ENCODE results near the gene VRK2.

VRK2 gene

DNA sequence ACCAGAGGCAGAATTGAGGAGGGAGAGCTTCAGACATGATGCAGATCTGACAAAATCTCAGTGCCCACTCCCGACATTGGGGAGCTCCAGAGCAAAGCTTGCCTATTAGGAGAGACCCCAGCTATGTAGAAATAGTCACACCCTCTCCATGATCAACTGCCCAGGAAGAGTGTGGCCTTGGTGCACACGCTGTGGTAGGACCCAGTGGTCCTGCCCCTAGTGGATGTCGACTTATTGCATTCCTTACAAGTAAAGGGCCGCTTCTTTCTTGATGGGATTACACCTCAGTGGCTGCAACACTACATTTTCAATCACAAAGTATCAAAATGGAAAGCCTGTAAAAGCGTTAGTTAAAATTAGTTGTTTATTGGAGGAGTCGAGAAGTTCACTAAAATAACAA lies 64.2 kb downstream of the VRK2 start:
- TF ChIP-seq GATA2 (IDR thresholded peaks at IDR 0.05; ENCODE audit: low read depth, low read length), result no peak
- TF ChIP-seq GATA3 (IDR thresholded peaks at IDR 0.05; ENCODE audit: low read depth, low read length), result no peak

DNA sequence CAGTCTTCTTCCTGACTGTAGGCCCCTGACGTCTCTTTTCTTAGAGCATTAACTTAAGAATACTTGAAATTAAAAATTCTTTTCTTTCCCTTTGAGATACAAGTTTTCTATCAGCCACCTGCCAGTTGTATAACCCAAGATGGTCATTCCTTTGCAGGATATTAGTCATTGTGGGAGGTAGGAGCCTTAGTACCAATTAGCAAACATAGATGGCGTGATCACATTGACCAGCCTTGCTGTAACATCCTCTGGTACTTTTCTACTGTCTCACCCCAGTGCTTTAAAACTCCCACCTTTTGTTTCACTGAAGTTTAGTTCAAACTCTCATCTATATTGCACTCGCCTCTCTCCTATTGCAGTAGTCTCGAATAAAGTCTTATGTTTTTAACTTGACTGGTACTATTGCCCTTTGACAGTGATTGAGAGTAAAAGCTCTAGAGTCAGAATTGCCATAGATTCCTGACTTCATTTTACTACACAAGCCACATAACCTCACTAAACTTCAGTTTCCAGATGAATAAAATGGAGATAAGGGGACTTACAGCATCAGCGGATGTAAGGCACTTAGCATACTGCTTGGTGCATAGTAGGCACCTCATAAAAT lies 74.1 kb downstream of the VRK2 start:
- TF ChIP-seq GATA3 (IDR thresholded peaks at IDR 0.05; ENCODE audit: low read depth, low read length) (no peak), GATA2 (IDR thresholded peaks at IDR 0.05; ENCODE audit: low read depth, low read length) (no peak)

DNA sequence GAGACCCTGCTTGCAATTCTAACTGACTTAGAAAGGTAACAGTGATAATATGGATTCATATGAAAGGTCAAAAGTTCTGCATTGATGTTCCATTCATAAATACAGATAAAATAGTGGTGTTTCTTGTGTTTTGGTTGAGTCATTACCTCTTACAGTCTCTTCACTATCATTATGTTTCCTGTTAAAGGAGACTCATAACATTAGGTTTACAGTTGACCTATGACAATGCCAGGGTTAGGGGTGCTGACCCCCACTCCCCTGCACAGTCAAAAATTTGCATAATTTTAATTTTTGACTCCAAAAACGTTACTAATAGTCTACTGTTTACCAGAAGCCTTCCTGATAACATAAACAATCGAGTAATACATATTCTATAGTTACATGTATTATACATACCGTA lies 75.4 kb downstream of the VRK2 start:
- TF ChIP-seq GATA3 (IDR thresholded peaks at IDR 0.05; ENCODE audit: low read depth, low read length) (no peak), GATA2 (IDR thresholded peaks at IDR 0.05; ENCODE audit: low read depth, low read length) (no peak)

DNA sequence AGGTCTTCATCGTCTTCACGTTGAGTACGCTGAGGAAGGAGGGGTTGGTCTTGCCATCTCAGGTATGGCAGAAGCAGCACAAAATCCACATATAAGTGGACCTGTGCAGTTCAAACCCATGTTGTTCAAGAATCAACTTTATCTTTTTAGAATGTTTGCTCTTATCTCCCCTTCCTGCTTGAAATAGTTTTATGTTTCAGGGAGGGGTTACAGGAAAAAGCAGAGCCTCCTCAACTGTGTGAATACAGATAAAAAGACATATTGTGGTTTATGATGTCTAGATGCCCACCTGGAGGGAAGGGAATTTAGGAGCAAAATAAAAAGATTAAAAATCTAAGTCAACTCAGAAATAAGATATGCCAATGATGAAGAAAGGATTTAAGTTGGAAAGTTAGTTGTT lies 75.9 kb downstream of the VRK2 start:
- no peak for TF ChIP-seq GATA3 (IDR thresholded peaks at IDR 0.05; ENCODE audit: low read depth, low read length)
- TF ChIP-seq GATA2 (IDR thresholded peaks at IDR 0.05; ENCODE audit: low read depth, low read length), result no peak

DNA sequence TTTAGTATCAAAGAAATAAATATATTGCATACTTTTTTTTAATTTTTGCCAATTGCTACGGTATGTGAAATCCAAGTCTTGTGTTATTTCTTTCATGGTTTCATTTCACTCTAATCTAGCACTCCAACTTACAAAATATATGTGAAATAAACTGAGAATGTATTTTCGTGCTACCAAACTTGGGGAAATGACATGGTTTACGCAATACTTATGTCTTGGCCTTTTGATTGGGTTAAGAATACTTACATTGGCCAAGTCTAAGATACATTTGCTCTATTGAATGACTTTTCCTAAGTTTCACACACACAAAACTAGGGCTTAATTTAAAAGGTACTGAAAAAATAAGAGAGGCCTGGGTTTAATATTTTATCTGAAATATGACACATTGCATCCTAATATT lies 80.5 kb downstream of the VRK2 start:
- TF ChIP-seq GATA2 (IDR thresholded peaks at IDR 0.05; ENCODE audit: low read depth, low read length), result no peak
- no peak for TF ChIP-seq GATA3 (IDR thresholded peaks at IDR 0.05; ENCODE audit: low read depth, low read length)

DNA sequence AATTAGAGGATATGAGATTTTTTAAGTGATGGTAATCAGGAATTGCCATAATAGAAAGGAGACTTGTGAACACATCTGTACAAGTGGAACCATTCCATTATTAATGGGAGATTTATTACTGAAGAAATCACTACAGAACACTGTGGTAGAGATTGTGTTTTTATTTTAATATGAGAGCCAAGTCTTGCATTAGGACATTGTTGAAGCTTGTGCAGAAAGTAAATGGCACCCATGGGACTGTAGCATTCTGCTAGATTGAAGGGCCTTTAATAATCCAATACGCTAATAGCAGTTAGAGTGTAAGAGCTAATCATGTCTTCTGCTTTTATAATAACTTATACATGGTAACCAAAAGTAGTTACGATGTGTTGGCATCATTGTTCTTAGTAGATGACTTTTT lies 83.6 kb downstream of the VRK2 start:
- TF ChIP-seq GATA3 (IDR thresholded peaks at IDR 0.05; ENCODE audit: low read depth, low read length), result no peak

DNA sequence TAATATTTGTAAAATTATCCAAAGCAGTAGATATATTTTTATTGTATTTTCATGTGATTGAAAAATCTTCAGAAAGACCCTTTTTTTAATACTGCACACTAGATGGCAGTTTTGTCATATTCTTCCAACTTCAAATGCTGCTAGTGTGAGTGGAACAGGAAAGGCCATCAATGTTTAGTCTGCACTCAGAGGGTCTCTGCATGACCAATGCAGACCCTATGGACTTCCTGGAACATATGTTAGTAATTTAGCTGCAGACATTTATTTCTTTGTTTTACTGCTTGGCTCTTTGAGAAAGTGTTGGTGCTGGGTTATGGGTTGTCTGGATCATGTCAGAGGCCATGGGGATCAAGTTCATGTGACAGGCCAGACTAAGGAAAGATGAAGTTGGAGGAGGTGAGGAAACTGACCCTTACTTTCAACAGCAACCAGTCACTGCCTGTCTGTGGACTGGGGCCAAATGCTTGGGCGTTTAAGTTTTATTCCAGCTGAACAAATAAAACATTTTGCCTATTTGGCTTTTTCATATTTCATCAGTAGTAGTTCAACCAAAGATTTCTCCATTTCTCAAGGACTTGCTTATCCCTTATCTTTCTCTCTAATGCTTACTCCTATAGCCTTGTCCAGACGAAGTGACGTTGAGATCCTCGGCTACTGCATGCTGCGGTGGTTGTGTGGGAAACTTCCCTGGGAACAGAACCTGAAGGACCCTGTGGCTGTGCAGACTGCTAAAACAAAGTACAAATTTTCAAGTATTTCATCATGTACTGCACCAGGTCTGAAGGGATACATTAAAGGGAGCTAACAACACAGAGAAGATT lies 84.8 kb downstream of the VRK2 start:
- no peak for TF ChIP-seq GATA3 (IDR thresholded peaks at IDR 0.05; ENCODE audit: low read depth, low read length)
- TF ChIP-seq GATA2 (IDR thresholded peaks at IDR 0.05; ENCODE audit: low read depth, low read length), result no peak

DNA sequence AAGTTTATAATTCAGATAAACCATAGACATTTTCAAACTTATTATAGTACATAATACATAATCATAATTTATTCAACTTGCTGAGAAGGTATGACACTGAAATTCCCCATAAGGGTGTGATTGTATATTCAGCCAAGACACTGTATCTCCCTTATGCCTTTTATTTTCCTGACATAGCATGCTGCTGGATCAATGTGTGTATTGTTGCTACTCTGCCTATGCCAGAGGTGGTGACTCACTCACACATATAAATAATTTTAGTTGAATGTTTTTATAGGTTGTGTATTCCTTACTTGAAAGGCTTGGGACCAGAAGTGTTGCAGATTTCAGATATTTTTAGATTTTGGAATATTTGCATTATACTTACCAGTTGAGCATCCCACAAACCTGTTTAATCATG lies 86.8 kb downstream of the VRK2 start:
- TF ChIP-seq GATA2 (IDR thresholded peaks at IDR 0.05; ENCODE audit: low read depth, low read length) (no peak), GATA3 (IDR thresholded peaks at IDR 0.05; ENCODE audit: low read depth, low read length) (no peak)

DNA sequence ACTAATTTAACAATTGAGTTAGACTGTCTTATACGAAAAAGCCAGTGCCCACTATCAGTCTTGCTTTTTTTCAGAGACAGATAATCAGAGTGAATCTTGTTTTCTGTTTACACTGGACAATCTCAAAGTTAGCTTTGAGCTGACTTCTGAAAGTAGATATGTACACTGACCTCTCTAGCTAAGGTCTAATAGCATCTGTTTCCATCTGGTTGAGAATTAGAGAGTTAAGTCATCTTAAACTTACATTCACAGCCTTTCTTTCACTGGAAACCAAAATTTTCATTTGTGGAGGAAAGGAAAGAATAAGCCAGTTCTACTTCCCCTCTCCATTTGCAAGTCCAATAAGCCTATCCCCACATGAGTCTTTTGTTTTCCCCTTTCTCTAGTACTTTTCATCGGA lies 89.3 kb downstream of the VRK2 start:
- no peak for TF ChIP-seq GATA3 (IDR thresholded peaks at IDR 0.05; ENCODE audit: low read depth, low read length)
- TF ChIP-seq GATA2 (IDR thresholded peaks at IDR 0.05; ENCODE audit: low read depth, low read length), result no peak

DNA sequence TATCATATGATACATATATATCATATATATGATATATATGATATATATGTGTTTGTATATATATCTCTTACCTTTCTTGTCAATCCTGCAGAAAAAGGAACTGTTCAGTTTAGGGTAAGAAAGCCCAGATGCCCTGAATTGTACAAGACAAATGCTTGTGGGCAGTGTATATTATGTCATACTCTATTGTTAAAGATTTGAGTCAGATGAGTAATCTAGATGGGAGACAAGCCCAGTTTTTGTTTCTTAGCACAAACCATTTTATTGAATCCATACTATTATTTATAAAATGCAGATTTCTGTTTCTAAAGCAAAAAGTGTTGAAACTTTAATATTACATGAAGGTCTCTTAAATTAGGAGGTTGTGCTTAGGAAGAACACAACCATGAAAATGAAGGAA lies 90.6 kb downstream of the VRK2 start:
- TF ChIP-seq GATA3 (IDR thresholded peaks at IDR 0.05; ENCODE audit: low read depth, low read length) (no peak), GATA2 (IDR thresholded peaks at IDR 0.05; ENCODE audit: low read depth, low read length) (no peak)

DNA sequence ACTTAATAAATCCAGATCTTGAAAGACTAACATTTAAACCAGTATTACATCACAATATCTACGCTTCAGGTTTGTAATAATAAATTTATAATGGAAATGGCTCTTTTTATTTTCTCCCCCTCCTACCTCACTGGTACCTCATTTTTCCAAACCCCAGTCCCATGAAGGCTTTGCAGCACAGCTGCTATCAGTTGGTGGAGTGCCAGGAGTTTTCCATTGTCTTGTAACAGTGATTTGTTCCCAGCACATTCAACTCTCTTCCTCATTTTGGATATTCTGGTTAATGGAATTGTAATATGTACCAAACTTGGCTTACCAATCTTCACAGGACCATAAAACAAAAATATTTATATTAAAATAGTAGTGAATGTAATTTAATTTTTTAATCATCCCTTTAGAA lies 91.2 kb downstream of the VRK2 start:
- no peak for TF ChIP-seq GATA2 (IDR thresholded peaks at IDR 0.05; ENCODE audit: low read depth, low read length)

DNA sequence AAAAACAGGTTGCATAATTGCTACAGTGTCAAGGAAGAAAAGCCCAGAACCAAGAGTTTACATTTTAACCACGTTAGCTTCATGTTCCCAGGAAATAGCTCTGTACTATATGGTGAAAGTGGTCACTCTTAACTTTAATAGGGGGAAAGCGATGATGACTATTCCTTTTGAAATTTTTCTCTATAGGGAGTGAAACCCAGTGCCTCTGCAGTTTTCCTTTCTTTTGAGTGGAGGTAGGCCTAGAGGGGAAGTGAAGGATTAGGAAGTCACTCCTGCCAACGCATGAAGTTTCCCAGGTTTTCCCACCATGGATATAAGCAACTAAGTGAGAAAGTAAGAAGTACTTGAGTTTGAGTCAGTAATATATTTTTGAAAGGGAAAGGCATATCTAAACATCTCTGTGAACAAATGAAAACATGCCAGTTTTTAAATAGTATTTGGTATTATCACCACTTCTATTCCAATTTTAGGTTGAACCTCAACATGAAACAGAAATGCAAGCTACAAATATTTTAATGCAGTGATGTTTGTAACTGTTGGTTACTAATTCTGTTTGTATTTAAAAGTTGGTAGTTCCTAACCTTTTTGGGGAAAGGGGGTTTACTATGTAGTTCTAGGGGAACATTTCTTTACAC lies 91.9 kb downstream of the VRK2 start:
- TF ChIP-seq GATA3 (IDR thresholded peaks at IDR 0.05; ENCODE audit: low read depth, low read length) (no peak), GATA2 (IDR thresholded peaks at IDR 0.05; ENCODE audit: low read depth, low read length) (no peak)

DNA sequence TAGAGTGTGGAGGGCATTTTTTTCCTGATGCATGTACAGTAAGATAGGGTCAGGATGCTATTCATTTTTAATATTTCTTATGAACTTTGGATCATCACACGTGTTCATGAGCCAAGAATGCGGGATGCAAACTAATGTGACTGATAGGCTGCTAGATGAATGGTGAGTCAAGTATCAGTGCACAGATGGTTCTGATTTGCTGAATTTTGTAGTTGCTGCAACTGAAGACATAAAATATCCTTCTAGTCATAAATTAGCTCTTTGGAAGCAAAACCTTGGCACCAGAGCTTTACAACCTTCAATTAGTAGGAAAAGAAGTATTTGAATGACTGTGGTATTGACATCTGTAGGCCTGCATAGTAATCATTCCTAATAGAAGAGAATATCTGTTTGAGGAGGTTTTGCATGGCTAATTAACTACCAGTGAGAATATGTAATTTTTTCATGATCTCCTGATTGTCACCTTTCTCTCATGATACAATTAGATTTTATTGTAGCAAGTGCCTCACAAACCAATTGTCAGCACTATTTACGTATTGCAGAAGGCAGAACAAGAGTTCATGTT lies 94.0 kb downstream of the VRK2 start:
- no peak for TF ChIP-seq GATA3 (IDR thresholded peaks at IDR 0.05; ENCODE audit: low read depth, low read length)
- no peak for TF ChIP-seq GATA2 (IDR thresholded peaks at IDR 0.05; ENCODE audit: low read depth, low read length)

DNA sequence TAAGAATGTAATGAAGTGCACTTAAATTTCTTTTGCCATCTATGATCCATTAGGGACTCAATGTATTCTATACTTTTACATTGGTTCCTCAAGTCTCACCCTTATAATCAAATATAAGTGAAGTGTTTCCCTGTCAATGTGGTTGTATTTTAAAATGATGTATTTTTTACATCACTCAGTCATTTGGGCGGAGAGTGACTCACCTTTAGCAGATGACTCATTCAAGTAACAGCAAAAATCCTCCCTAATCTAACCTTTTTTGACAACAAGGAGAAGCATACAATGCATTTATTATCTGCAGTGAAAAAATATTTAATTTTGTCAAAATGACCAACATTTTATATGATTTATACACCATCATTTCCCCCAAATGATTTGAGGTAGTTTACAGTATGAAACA lies 100.1 kb downstream of the VRK2 start:
- TF ChIP-seq GATA2 (IDR thresholded peaks at IDR 0.05; ENCODE audit: low read depth, low read length), result no peak
- no peak for TF ChIP-seq GATA3 (IDR thresholded peaks at IDR 0.05; ENCODE audit: low read depth, low read length)
